Upper lobe of left lung (tissue), 4 donors: Measurements from ENCODE around the gene ATP13A1.

Experiments
- CTCF ChIP-seq, 6 experiments: fragments of 450-650 bp in 4 of 6; fragments of 200-600 bp in 2 of 6; sonication (generic) in 2 of 6; IDR thresholded peaks; one replicate each; pipeline ENCODE4 v1.5.1; 2016 to 2019; ENCODE audit warnings: antibody characterized with exemption in 6 of 6
- EP300 ChIP-seq, 4 donors: sonication (generic); formaldehyde crosslinking; IDR thresholded peaks; one replicate each; pipeline ENCODE4 v1.5.1; 2017; ENCODE audit warnings: antibody characterized with exemption in 4 of 4, control low read depth in 2 of 4
- POLR2A ChIP-seq, 4 donors: fragments of 450-650 bp; IDR thresholded peaks; one replicate each; pipeline ENCODE4 v1.5.1; 2016 to 2017; ENCODE audit warnings: antibody characterized with exemption in 4 of 4, mild to moderate bottlenecking in 2 of 4
- POLR2AphosphoS5 ChIP-seq, 2 donors: sonication (generic); formaldehyde crosslinking; IDR thresholded peaks; one replicate each; pipeline ENCODE4 v1.5.1; 2017; ENCODE audit warnings: antibody characterized with exemption in 2 of 2

GRCh38 chr19:19659646-19660245, 3.7 kb downstream of the ATP13A1 start:
- TF ChIP-seq CTCF (IDR thresholded peaks at IDR 0.05) = no peak
- TF ChIP-seq POLR2A (IDR thresholded peaks at IDR 0.05) = no peak
- no peak for TF ChIP-seq POLR2AphosphoS5 (IDR thresholded peaks at IDR 0.05)
- TF ChIP-seq EP300 (IDR thresholded peaks at IDR 0.05) = no peak
